ENCODE measurements around the gene SGTA. TPM values are rescaled to one million over a fixed set of nuclear protein-coding genes. Genes with fewer than 3 reads are reported as not detected.
A peak's percentile ranks its signal among the peaks of the same experiment; 100 is the strongest.

Gene SGTA
- total and polyA plus RNA-seq, 2 of the 8 experiments (the other 6 are each of a cell fraction or from before 2014, with no cell fraction given): 86.8 to 130 TPM

GRCh38 chr19:2766594-2767372 lies 16.3 kb downstream of the SGTA start:
- H2AFZ ChIP-seq (ENCODE audit: low read length): no peak overlapping the region
- peaks cover 16 to 23% of the 10 kb centered on the region in 2 experiments for H4K20me1 ChIP-seq (replicated peaks in 1 of 2; ENCODE audit: control insufficient read depth in 1 of 2, insufficient read depth in 2 of 2, low read length in 2 of 2)
- no peak overlapping the region for H2BK15ac ChIP-seq (ENCODE audit: low read length)
- H3K79me2 ChIP-seq (ENCODE audit: control insufficient read depth in 1 of 2, insufficient read depth in 2 of 2, low read length in 2 of 2): peaks cover 3 to 32% of the 10 kb centered on the region in 2 experiments; a peak in 3 of 4 replicates
- WGBS, 2 experiments (ENCODE audit: extremely low coverage in 1 of 2, insufficient coverage in 1 of 2, insufficient read length in 1 of 2, insufficient replicate concordance in 2 of 2, low coverage in 1 of 2, low lambda C conversion rate in 2 of 2, missing lambda C conversion rate in 1 of 2): 90% methylated on average over 34 of the region's 35 CpGs; no CpG with 5 or more reads in 1 of the 2 experiments
- TF ChIP-seq ZNF274 (IDR thresholded peaks at IDR 0.05; ENCODE audit: borderline replicate concordance, extremely low read depth, low read length) (no peak), TBP (IDR thresholded peaks at IDR 0.05; ENCODE audit: low read depth, low read length) (no peak)
- no peak overlapping the region for H2BK20ac ChIP-seq (ENCODE audit: low read length)
- DNase-seq (ENCODE audit: low read depth in 1 of 2, low spot score in 2 of 2): no peak
- H2BK120ac ChIP-seq (replicated peaks; ENCODE audit: low read depth, low read length): no peak overlapping the region
- H3K23me2 ChIP-seq (ENCODE audit: low read depth, low read length): no peaks in the 10 kb centered on the region
- H3K36me3 ChIP-seq (ENCODE audit: control insufficient read depth in 2 of 4, insufficient read depth in 4 of 4, low read length in 3 of 4): peaks cover 13 to 47% (median 28%) of the 10 kb centered on the region in 4 experiments; a peak in 7 of 8 replicates
- H3K18ac ChIP-seq (ENCODE audit: extremely low read depth, low read length): no peak overlapping the region
- no peak overlapping the region for H3K56ac ChIP-seq (replicated peaks; ENCODE audit: insufficient read length, low read depth, low read length)
- FAIRE-seq: no peak
- H3K4me1 ChIP-seq (replicated peaks in 1 of 4; ENCODE audit: control insufficient read depth in 3 of 4, insufficient read depth in 4 of 4, low read length in 3 of 4): no peaks in the 10 kb centered on the region
- no peak overlapping the region for H4K5ac ChIP-seq (ENCODE audit: insufficient read length, low read depth, low read length)
- CTCF ChIA-PET (ENCODE audit: partially characterized antibody): interaction anchor here (0.5 to 0.7 kb wide), 3 partner anchors 17 to 958 kb away, joined by 3 read pairs; no protein-coding TSS in a partner anchor
- no peak overlapping the region for H3K23ac ChIP-seq (ENCODE audit: insufficient read length)
- H2BK12ac ChIP-seq (ENCODE audit: low read depth, low read length): no peak overlapping the region
- H4K91ac ChIP-seq (replicated peaks; ENCODE audit: insufficient read length, low read length): no peak overlapping the region
- no peak overlapping the region for H3K27ac ChIP-seq (ENCODE audit: low read depth, low read length)
- H3K4me2 ChIP-seq (ENCODE audit: insufficient read depth in 1 of 2, low read depth in 2 of 2, low read length in 2 of 2): no peak overlapping the region
- no peaks in the 10 kb centered on the region for H3K9me3 ChIP-seq (ENCODE audit: insufficient read depth in 2 of 2, low read depth in 1 of 2, low read length in 1 of 2)
- POLR2A ChIA-PET (ENCODE audit: partially characterized antibody): interaction anchor here (0.8 kb wide), 1 partner anchor 9 kb away, joined by 5 read pairs; no protein-coding TSS in a partner anchor
- H3K14ac ChIP-seq (ENCODE audit: insufficient read length): no peak overlapping the region
- H2BK5ac ChIP-seq (ENCODE audit: low read depth, low read length): no peak overlapping the region
- no peak overlapping the region for H3K4ac ChIP-seq (replicated peaks; ENCODE audit: insufficient read length, low read depth, low read length)
- H3K9ac ChIP-seq (replicated peaks in 1 of 4; ENCODE audit: extremely low read depth in 1 of 4, low read depth in 3 of 4, low read length in 3 of 4): no peak overlapping the region
- H4K8ac ChIP-seq (ENCODE audit: extremely low read depth, insufficient read depth, low read length): peak overlapping the region; percentile 68; the same call in 1 of the 2 replicates
- no peaks in the 10 kb centered on the region for H3K27me3 ChIP-seq (replicated peaks in 1 of 4; ENCODE audit: control insufficient read depth in 3 of 4, extremely low read depth in 1 of 4, insufficient read depth in 3 of 4, low read length in 3 of 4)
- H3K79me1 ChIP-seq (ENCODE audit: low read depth, low read length): peaks cover 9% of the 10 kb centered on the region; the same call in 1 of the 2 replicates
- H2AK5ac ChIP-seq (ENCODE audit: low read depth, low read length): no peak overlapping the region
- no peak overlapping the region for H3K4me3 ChIP-seq (ENCODE audit: extremely low read depth in 1 of 4, insufficient read depth in 2 of 4, low read depth in 3 of 4, low read length in 4 of 4)

Data from H1 (cell line).